ENCODE data around the gene XPO6.

Gene XPO6

DNA sequence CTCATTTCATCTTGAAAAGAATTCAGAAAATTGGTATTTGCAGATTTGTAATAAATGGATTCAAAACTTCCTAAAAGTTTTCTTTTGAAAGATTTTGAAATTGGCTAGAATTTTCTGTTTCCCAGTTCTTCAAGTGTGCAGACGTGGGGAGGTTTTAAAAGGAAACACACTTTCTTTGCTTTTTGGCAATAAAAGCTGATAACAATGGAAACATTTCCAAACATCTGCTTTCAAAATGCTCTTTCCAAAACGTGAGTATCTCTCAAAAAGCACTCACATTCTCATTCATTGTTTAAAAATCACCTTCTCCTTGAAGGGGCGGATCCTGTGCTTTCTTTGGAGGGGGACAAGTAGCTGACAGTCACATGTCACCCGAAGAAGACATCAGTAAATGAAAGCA lies 139.7 kb downstream of the XPO6 start:
- Histone ChIP-seq H3K4me3 (IDR thresholded peaks at IDR 0.05; ENCODE audit: insufficient read depth, low read depth, low read length) (no peak overlapping the region), H3K79me2 (ENCODE audit: insufficient read depth, low read depth) (no peaks in the 10 kb centered on the region), H3K36me3 (ENCODE audit: insufficient read depth) (no peaks in the 10 kb centered on the region), H4K20me1 (ENCODE audit: insufficient read depth) (no peaks in the 10 kb centered on the region), H3K4me1 (ENCODE audit: low read depth, poor library complexity, severe bottlenecking) (no peaks in the 10 kb centered on the region), H3K27me3 (ENCODE audit: insufficient read depth, low read depth) (no peaks in the 10 kb centered on the region), H3K9ac (no peak overlapping the region), H3K4me2 (no peak overlapping the region), H2AFZ (ENCODE audit: low read depth) (no peak overlapping the region), H3K27ac (no peak overlapping the region)
- TF ChIP-seq, protein P1, sequence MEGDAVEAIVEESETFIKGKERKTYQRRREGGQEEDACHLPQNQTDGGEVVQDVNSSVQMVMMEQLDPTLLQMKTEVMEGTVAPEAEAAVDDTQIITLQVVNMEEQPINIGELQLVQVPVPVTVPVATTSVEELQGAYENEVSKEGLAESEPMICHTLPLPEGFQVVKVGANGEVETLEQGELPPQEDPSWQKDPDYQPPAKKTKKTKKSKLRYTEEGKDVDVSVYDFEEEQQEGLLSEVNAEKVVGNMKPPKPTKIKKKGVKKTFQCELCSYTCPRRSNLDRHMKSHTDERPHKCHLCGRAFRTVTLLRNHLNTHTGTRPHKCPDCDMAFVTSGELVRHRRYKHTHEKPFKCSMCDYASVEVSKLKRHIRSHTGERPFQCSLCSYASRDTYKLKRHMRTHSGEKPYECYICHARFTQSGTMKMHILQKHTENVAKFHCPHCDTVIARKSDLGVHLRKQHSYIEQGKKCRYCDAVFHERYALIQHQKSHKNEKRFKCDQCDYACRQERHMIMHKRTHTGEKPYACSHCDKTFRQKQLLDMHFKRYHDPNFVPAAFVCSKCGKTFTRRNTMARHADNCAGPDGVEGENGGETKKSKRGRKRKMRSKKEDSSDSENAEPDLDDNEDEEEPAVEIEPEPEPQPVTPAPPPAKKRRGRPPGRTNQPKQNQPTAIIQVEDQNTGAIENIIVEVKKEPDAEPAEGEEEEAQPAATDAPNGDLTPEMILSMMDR (conservative IDR thresholded peaks at IDR 0.05; ENCODE audit: low read depth, low read length) = no peak

DNA sequence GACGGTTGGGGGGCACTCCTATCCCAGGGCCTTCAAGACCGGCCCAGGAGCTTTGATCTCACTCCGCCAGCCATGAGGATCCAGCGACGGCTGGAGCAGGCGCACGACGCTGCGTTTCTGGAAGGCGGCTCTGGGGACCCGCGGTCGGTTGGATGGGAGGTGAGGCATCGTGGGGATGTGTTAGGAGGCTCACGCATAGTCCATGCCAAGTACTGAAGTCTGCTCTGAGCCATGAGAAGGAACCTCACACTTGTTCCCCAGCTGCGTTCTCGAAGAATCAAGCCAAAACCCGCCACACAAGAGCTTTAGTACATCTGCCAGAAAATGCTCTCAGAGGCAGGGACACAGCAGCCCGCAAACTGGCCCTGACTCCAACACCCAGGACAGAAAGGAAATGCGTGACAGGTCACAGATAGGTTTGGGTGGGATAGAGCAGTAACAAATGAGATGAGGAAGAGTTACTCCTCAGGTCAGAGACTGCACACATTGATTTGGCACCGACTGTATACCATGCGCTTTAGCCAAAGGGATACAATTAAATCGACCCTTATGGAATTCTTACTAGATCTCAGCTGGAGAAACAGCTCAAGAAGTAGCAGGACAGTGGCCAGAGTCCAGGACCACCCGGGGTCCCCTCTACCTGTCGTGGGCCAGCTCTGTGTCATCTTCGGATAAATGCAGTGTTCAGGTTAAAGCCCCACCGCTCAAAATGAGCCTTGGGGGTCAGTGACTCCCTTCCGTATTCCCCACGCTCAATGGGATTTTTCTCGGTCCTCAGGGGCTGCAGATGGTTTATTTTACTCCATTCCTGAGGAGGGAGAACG lies 141.6 kb downstream of the XPO6 start:
- Histone ChIP-seq H3K4me1 (ENCODE audit: low read depth, poor library complexity, severe bottlenecking) (no peaks in the 10 kb centered on the region), H3K9ac (no peak overlapping the region), H3K79me2 (ENCODE audit: insufficient read depth, low read depth) (no peaks in the 10 kb centered on the region), H3K4me2 (no peak overlapping the region), H3K36me3 (ENCODE audit: insufficient read depth) (no peaks in the 10 kb centered on the region), H3K27me3 (ENCODE audit: insufficient read depth, low read depth) (no peaks in the 10 kb centered on the region), H2AFZ (ENCODE audit: low read depth) (no peak overlapping the region), H3K4me3 (IDR thresholded peaks at IDR 0.05; ENCODE audit: insufficient read depth, low read depth, low read length) (no peak overlapping the region), H4K20me1 (ENCODE audit: insufficient read depth) (no peaks in the 10 kb centered on the region), H3K27ac (no peak overlapping the region)
- TF ChIP-seq, protein P1 (conservative IDR thresholded peaks at IDR 0.05; ENCODE audit: low read depth, low read length) = no peak

DNA sequence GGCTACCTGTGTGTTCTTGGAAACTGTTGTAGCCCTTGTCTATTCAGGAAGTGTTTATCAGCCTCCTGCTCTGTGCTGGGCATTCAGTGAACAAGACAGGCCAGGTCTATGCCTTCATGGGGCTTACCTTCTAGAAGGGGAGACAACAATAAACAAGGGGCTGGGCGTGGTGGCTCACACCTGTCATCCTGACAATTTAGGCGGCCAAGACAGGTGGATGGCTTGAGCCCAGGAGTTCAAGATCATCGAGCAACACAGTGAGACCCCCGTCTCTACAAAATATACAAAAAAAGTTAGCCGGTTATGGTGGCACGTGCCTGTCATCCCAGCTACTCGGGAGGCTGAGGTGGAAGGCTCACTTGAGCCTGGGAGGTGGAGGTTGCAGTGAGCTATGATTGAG lies 142.8 kb downstream of the XPO6 start:
- Histone ChIP-seq H3K4me2 (no peak overlapping the region), H2AFZ (ENCODE audit: low read depth) (no peak overlapping the region), H3K36me3 (ENCODE audit: insufficient read depth) (no peaks in the 10 kb centered on the region), H3K79me2 (ENCODE audit: insufficient read depth, low read depth) (no peaks in the 10 kb centered on the region), H3K9ac (no peak overlapping the region), H4K20me1 (ENCODE audit: insufficient read depth) (no peaks in the 10 kb centered on the region), H3K27me3 (ENCODE audit: insufficient read depth, low read depth) (peaks cover 6% of the 10 kb centered on the region; the same call in 1 of the 2 replicates), H3K4me3 (IDR thresholded peaks at IDR 0.05; ENCODE audit: insufficient read depth, low read depth, low read length) (no peak overlapping the region), H3K27ac (no peak overlapping the region), H3K4me1 (ENCODE audit: low read depth, poor library complexity, severe bottlenecking) (no peaks in the 10 kb centered on the region)
- TF ChIP-seq, protein P1 (conservative IDR thresholded peaks at IDR 0.05; ENCODE audit: low read depth, low read length) = no peak

DNA sequence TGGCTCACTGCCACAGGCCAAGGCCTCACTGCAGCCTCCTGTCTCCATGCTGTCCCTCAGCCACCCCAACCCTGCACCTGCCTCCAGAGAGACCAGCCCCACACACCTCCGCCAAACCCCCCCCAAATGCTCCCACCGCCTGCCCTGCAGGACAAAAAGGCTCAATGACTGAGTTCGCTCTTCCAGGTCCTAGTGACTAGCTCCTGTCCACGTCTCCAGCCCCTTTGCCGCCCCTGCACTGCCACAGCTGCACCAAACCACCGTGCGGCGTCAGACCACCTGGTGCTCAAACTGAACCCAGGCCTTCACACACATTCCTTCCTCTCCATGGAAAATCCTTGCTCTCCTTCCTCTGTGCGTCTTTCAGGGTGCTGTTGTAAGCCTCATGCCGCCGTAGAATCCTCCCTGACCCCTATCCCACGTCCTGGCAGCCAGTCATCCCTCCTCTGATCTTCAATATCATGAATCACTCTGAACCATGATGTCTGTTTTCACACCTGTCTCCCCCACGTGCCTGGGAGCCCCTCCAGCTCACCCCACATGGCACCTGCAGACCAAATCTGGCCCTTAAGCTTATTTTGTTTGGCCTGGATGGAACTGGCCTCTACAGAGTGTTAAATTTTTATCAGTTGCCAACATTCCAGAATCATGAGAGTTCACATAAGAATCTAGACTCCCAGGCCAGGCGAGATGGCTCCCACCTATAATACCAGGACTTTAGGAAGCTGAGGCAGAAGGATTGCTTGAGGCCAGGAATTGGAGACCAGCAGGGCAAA lies 144.0 kb downstream of the XPO6 start:
- H3K79me2 ChIP-seq (ENCODE audit: insufficient read depth, low read depth) = no peaks in the 10 kb centered on the region
- no peak overlapping the region for H3K4me2 ChIP-seq
- no peaks in the 10 kb centered on the region for H3K4me1 ChIP-seq (ENCODE audit: low read depth, poor library complexity, severe bottlenecking)
- H3K9ac ChIP-seq = no peak overlapping the region
- TF ChIP-seq, protein P1 (conservative IDR thresholded peaks at IDR 0.05; ENCODE audit: low read depth, low read length) = no peak
- no peak overlapping the region for H3K27ac ChIP-seq
- H3K36me3 ChIP-seq (ENCODE audit: insufficient read depth) = no peaks in the 10 kb centered on the region
- H2AFZ ChIP-seq (ENCODE audit: low read depth) = no peak overlapping the region
- H4K20me1 ChIP-seq (ENCODE audit: insufficient read depth) = no peaks in the 10 kb centered on the region
- peaks cover 7% of the 10 kb centered on the region; the same call in 1 of the 2 replicates for H3K27me3 ChIP-seq (ENCODE audit: insufficient read depth, low read depth)
- H3K4me3 ChIP-seq (IDR thresholded peaks at IDR 0.05; ENCODE audit: insufficient read depth, low read depth, low read length) = no peak overlapping the region
